Measurements from ENCODE around the gene KPTN.

GRCh38 chr19:47492137-47492533 lies 8.1 kb upstream of the KPTN start:
- no peak for TF ChIP-seq EZH2 (IDR thresholded peaks at IDR 0.05)
- TF ChIP-seq POLR2AphosphoS5 (IDR thresholded peaks at IDR 0.05; ENCODE audit: borderline replicate concordance, low read depth, low read length) = no peak; the same call in 1 of the 2 replicates
